Measurements from ENCODE around the gene SVOP.

The SVOP gene

GRCh38 chr12:108977360-108977759 is 43.5 kb downstream of the SVOP start:
- in situ Hi-C loops (cut with HindIII; ENCODE audit: low sequenced_read_pairs) = no loop called here
- TF ChIP-seq CTCF (IDR thresholded peaks at IDR 0.05; ENCODE audit: low read depth, low read length, missing control alignments) = no peak
- no peak for DNase-seq (ENCODE audit: low read depth)

GRCh38 chr12:108975024-108975593 is 45.8 kb downstream of the SVOP start:
- no peak for TF ChIP-seq CTCF (IDR thresholded peaks at IDR 0.05; ENCODE audit: low read depth, low read length, missing control alignments)

More at GRCh38 chr12:108977360-108977759, 43.5 kb downstream of the SVOP start:
- H3K4me3 ChIP-seq (ENCODE audit: low read depth, low read length) = no peak overlapping the region

GRCh38 chr12:108973629-108974152 is 47.2 kb downstream of the SVOP start:
- H3K4me3 ChIP-seq (ENCODE audit: low read depth, low read length) = no peak overlapping the region
- in situ Hi-C loops (cut with HindIII; ENCODE audit: low sequenced_read_pairs) = no loop called here
- no peak for TF ChIP-seq CTCF (IDR thresholded peaks at IDR 0.05; ENCODE audit: low read depth, low read length, missing control alignments)
- DNase-seq (ENCODE audit: low read depth) = no peak

More at GRCh38 chr12:108975024-108975593, 45.8 kb downstream of the SVOP start:
- in situ Hi-C loops (cut with HindIII; ENCODE audit: low sequenced_read_pairs) = no loop called here
- DNase-seq (ENCODE audit: low read depth) = no peak
- no peak overlapping the region for H3K4me3 ChIP-seq (ENCODE audit: low read depth, low read length)

GRCh38 chr12:108972358-108972757 is 48.5 kb downstream of the SVOP start:
- in situ Hi-C loops (cut with HindIII; ENCODE audit: low sequenced_read_pairs) = no loop called here

GRCh38 chr12:108969622-108970021 is 51.2 kb downstream of the SVOP start:
- no peak for TF ChIP-seq CTCF (IDR thresholded peaks at IDR 0.05; ENCODE audit: low read depth, low read length, missing control alignments)
- no peak overlapping the region for H3K4me3 ChIP-seq (ENCODE audit: low read depth, low read length)
- no peak for DNase-seq (ENCODE audit: low read depth)
- in situ Hi-C loops (cut with HindIII; ENCODE audit: low sequenced_read_pairs) = no loop called here

More at GRCh38 chr12:108972358-108972757, 48.5 kb downstream of the SVOP start:
- no peak overlapping the region for H3K4me3 ChIP-seq (ENCODE audit: low read depth, low read length)
- no peak for TF ChIP-seq CTCF (IDR thresholded peaks at IDR 0.05; ENCODE audit: low read depth, low read length, missing control alignments)
- DNase-seq (ENCODE audit: low read depth) = no peak

- peak; percentile 24 for TF ChIP-seq CTCF (IDR thresholded peaks at IDR 0.05; ENCODE audit: low read depth, low read length, missing control alignments)
- no peak overlapping the region for H3K4me3 ChIP-seq (ENCODE audit: low read depth, low read length)
- in situ Hi-C loops (cut with HindIII; ENCODE audit: low sequenced_read_pairs) = no loop called here
- DNase-seq (ENCODE audit: low read depth) = no peak
These were observed 52.9 kb downstream of the SVOP start for GRCh38 chr12:108967869-108968540.

Measured in astrocyte of the cerebellum (primary cell).